SK-N-SH (cell line): ENCODE measurements around the gene DUSP10. TPM values are rescaled to one million over a fixed set of nuclear protein-coding genes. Genes with fewer than 3 reads are reported as not detected.

Experiments used
- CTCF ChIA-PET: fragments of 300-600, 350-600 bp; formaldehyde crosslinking; extraction: SDS; loops from one replicate; lab custom pipeline; 2021; lab: Yijun Ruan, JAX
- POLR2A ChIA-PET: fragments of 350-600 bp; sonication (Branson Sonifier 250); formaldehyde crosslinking; extraction: SDS; loops from one replicate; lab custom pipeline; 2020; ENCODE audit warnings: antibody characterized with exemption, inconsistent platforms; lab: Yijun Ruan, JAX
- DNase-seq: peaks from one replicate; pipeline ENCODE4 v3.0.0; 2012
- H2AFZ ChIP-seq: fragments of 200-600 bp; sonication (generic); 2 replicates; pipeline ENCODE4 v1.8.1; 2016; ENCODE audit warnings: antibody characterized with exemption, mild to moderate bottlenecking, low read depth
- H3F3A ChIP-seq: fragments of 200-600 bp; sonication (generic); replicated peaks from 2 replicates; pipeline ENCODE3; 2016; ENCODE audit warnings: antibody characterized with exemption, mild to moderate bottlenecking; ENCODE audit not compliant: insufficient read depth
- H3K27ac ChIP-seq, 2 experiments: fragments of 200-500 bp in 1 of 2; fragments of 200-600 bp in 1 of 2; sonication (Bioruptor generic) in 1 of 2; sonication (generic), shearing (Covaris generic) in 1 of 2; 2 replicates each; pipeline versions ENCODE4 v1.5.1 to v1.6.1; 2014 to 2016; ENCODE audit warnings: low read depth in 2 of 2, inconsistent platforms in 1 of 2, low read length in 1 of 2, mild to moderate bottlenecking in 1 of 2, mixed read lengths in 1 of 2
- H3K27me3 ChIP-seq: fragments of 200-600 bp; sonication (generic), shearing (Covaris generic); 2 replicates; pipeline ENCODE4 v1.6.1; 2016; ENCODE audit warnings: mixed run types; ENCODE audit not compliant: insufficient read depth
- H3K36me3 ChIP-seq, 2 experiments: fragments of 200-500 bp in 1 of 2; fragments of 200-600 bp in 1 of 2; sonication (Bioruptor generic) in 1 of 2; sonication (generic) in 1 of 2; replicated peaks in 1 of 2; 2 replicates each; pipeline versions ENCODE3 to v1.5.1; 2014 to 2016; ENCODE audit warnings: low read length in 1 of 2, mild to moderate bottlenecking in 1 of 2; ENCODE audit not compliant: insufficient read depth in 2 of 2, control insufficient read depth in 1 of 2
- H3K4me1 ChIP-seq, 2 experiments: fragments of 200-500 bp in 1 of 2; fragments of 200-600 bp in 1 of 2; sonication (Bioruptor generic) in 1 of 2; sonication (generic), shearing (Covaris generic) in 1 of 2; 2 replicates each; pipeline versions ENCODE4 v1.5.1 to v1.6.1; 2014 to 2016; ENCODE audit warnings: low read depth in 1 of 2, low read length in 1 of 2, mixed run types in 1 of 2; ENCODE audit not compliant: insufficient read depth in 2 of 2, control insufficient read depth in 1 of 2
- H3K4me2 ChIP-seq: fragments of 200-600 bp; sonication (generic), shearing (Covaris generic); 2 replicates; pipeline ENCODE4 v1.6.1; 2017; ENCODE audit warnings: mixed run types
- H3K4me3 ChIP-seq, 2 experiments: fragments of 200-500 bp in 1 of 2; fragments of 200-600 bp in 1 of 2; sonication (Bioruptor generic) in 1 of 2; sonication (generic), shearing (Covaris generic) in 1 of 2; 2 replicates each; pipeline versions ENCODE4 v1.5.1 to v1.8.1; 2014 to 2016; ENCODE audit warnings: low read depth in 2 of 2, inconsistent platforms in 1 of 2, low read length in 1 of 2, mild to moderate bottlenecking in 1 of 2, mixed read lengths in 1 of 2, moderate library complexity in 1 of 2
- H3K79me2 ChIP-seq: fragments of 200-600 bp; sonication (generic); 2 replicates; pipeline ENCODE4 v1.8.1; 2017; ENCODE audit warnings: mild to moderate bottlenecking; ENCODE audit not compliant: insufficient read depth
- H3K9ac ChIP-seq: fragments of 200-600 bp; sonication (generic); 2 replicates; pipeline ENCODE4 v1.6.1; 2017; ENCODE audit warnings: mixed run types
- H3K9me2 ChIP-seq: fragments of 200-600 bp; sonication (generic); 2 replicates; pipeline ENCODE4 v1.6.1; 2017; ENCODE audit warnings: mixed run types
- H3K9me3 ChIP-seq: fragments of 200-600 bp; sonication (generic); 2 replicates; pipeline ENCODE4 v1.6.1; 2017; ENCODE audit warnings: mixed run types, mild to moderate bottlenecking, moderate library complexity
- H4K20me1 ChIP-seq: fragments of 200-600 bp; sonication (generic); 2 replicates; pipeline ENCODE4 v1.6.1; 2017; ENCODE audit warnings: mild to moderate bottlenecking, mixed run types; ENCODE audit not compliant: insufficient read depth
- EP300 ChIP-seq, 2 experiments: IDR thresholded peaks; 2 replicates each; pipeline versions ENCODE4 v1.4.0 to v1.6.1; 2012; ENCODE audit warnings: borderline replicate concordance in 1 of 2, low read depth in 1 of 2, low read length in 1 of 2
- FOXM1 ChIP-seq: IDR thresholded peaks from 2 replicates; pipeline ENCODE4 v1.4.0; 2012; ENCODE audit warnings: low read depth, mild to moderate bottlenecking
- GABPA ChIP-seq: IDR thresholded peaks from 2 replicates; pipeline ENCODE4 v1.4.0; 2012; ENCODE audit warnings: low read depth, mild to moderate bottlenecking
- GATA2 ChIP-seq: sonication (generic); formaldehyde crosslinking; IDR thresholded peaks from 2 replicates; pipeline ENCODE4 v1.5.0; 2020; ENCODE audit warnings: mild to moderate bottlenecking, missing genetic modification reagents
- MEF2A ChIP-seq: IDR thresholded peaks from 2 replicates; pipeline ENCODE4 v1.4.0; 2012; ENCODE audit warnings: low read depth, borderline replicate concordance
- NFIC ChIP-seq: IDR thresholded peaks from 2 replicates; pipeline ENCODE4 v1.4.0; 2012; ENCODE audit warnings: borderline replicate concordance
- NRF1 ChIP-seq: IDR thresholded peaks from 2 replicates; pipeline ENCODE4 v1.6.1; 2012; ENCODE audit warnings: low read depth, mild to moderate bottlenecking, low read length
- PBX3 ChIP-seq: IDR thresholded peaks from 2 replicates; pipeline ENCODE4; 2012
- POLR2AphosphoS5 ChIP-seq: IDR thresholded peaks from 2 replicates; pipeline ENCODE4 v1.6.1; 2012; ENCODE audit warnings: low read depth, low read length
- RAD21 ChIP-seq: IDR thresholded peaks from 2 replicates; pipeline ENCODE4 v1.6.1; 2012; ENCODE audit warnings: mild to moderate bottlenecking, low read length
- RFX5 ChIP-seq: IDR thresholded peaks from 2 replicates; pipeline ENCODE4 v1.6.1; 2012; ENCODE audit warnings: mild to moderate bottlenecking, improper control_type of control experiment, low read length
- RXRA ChIP-seq: IDR thresholded peaks from 2 replicates; pipeline ENCODE4 v1.4.0; 2012; ENCODE audit warnings: low read depth, mild to moderate bottlenecking, borderline replicate concordance
- SIN3A ChIP-seq: IDR thresholded peaks from 2 replicates; pipeline ENCODE4 v1.6.1; 2012; ENCODE audit warnings: low read depth, mild to moderate bottlenecking, low read length, moderate library complexity, borderline replicate concordance
- SMC3 ChIP-seq: IDR thresholded peaks from 2 replicates; pipeline ENCODE4 v1.6.1; 2012; ENCODE audit warnings: low read depth, low read length, improper control_type of control experiment
- USF1 ChIP-seq: IDR thresholded peaks from 2 replicates; pipeline ENCODE4 v1.4.0; 2012; ENCODE audit warnings: low read depth, borderline replicate concordance
- ZBTB33 ChIP-seq: IDR thresholded peaks from 2 replicates; pipeline ENCODE4 v1.4.0; 2012; ENCODE audit warnings: low read depth, borderline replicate concordance
- WGBS: methylation state at CpG from one replicate; pipeline ENCODE4 v1.1.6; 2017; ENCODE audit warnings: low lambda C conversion rate; 5-methylcytosine and 5-hydroxymethylcytosine counted together
- polyA plus RNA-seq, 3 experiments: library from polyadenylated mRNA; depleted of rRNA; stranded (reverse); fragments of >200 nt; gene quantifications; 2 replicates each; pipeline ENCODE4 v1.2.3, GENCODE V29; 2012

DUSP10 gene
- polyA plus RNA-seq, 1 of the 3 experiments (the other 2 are of a cell fraction), result 6.4 TPM

GRCh38 chr1:221700948-221701347 is 40.9 kb downstream of the DUSP10 start:
- Histone ChIP-seq H3K27me3 (no peaks in the 10 kb centered on the region), H3K4me1 (peaks cover 6 to 8% of the 10 kb centered on the region in 2 experiments; a peak in 2 of 4 replicates), H3K9ac (no peak overlapping the region), H3K9me2 (no peaks in the 10 kb centered on the region), H2AFZ (no peak overlapping the region), H3F3A (no peaks in the 10 kb centered on the region), H3K4me2 (no peak overlapping the region)
- 67% methylated on average over 2 of the region's 2 CpGs for WGBS
- no peak for DNase-seq
- CTCF ChIA-PET, result no interaction called here
- POLR2A ChIA-PET, result no interaction called here
- no peak for TF ChIP-seq ZBTB33
- TF ChIP-seq GABPA, result no peak
- TF ChIP-seq RFX5, result no peak
- TF ChIP-seq NFIC, result no peak
- TF ChIP-seq EP300 (IDR thresholded peaks at IDR 0.05; ENCODE audit: borderline replicate concordance in 1 of 2, low read depth in 1 of 2, low read length in 1 of 2), result no peak
- no peak for TF ChIP-seq PBX3
- no peak for TF ChIP-seq GATA2
- TF ChIP-seq RXRA, result no peak
- TF ChIP-seq, all 33 proteins: peak for 0
- Histone ChIP-seq H3K79me2 (no peaks in the 10 kb centered on the region), H3K36me3 (peaks cover 8 to 30% of the 10 kb centered on the region in 2 experiments), H3K9me3 (no peaks in the 10 kb centered on the region), H4K20me1 (no peaks in the 10 kb centered on the region), H3K27ac (no peak overlapping the region), H3K4me3 (no peak overlapping the region)

GRCh38 chr1:221700536-221700935 is 41.4 kb downstream of the DUSP10 start:
- WGBS, result 96% methylated on average over 1 of the region's 1 CpG
- DNase-seq, result no peak
- no peaks in the 10 kb centered on the region for H3K27me3 ChIP-seq
- CTCF ChIA-PET, result no interaction called here
- no peak overlapping the region for H3K4me2 ChIP-seq
- H3K36me3 ChIP-seq, result peaks cover 8 to 25% of the 10 kb centered on the region in 2 experiments
- no peaks in the 10 kb centered on the region for H3F3A ChIP-seq
- no peak for TF ChIP-seq RAD21
- TF ChIP-seq POLR2AphosphoS5, result no peak
- no peak for TF ChIP-seq EP300 (IDR thresholded peaks at IDR 0.05; ENCODE audit: borderline replicate concordance in 1 of 2, low read depth in 1 of 2, low read length in 1 of 2)
- no peak for TF ChIP-seq MEF2A
- no peak for TF ChIP-seq SMC3
- TF ChIP-seq SIN3A, result no peak
- no peak for TF ChIP-seq USF1
- no peak for TF ChIP-seq ZBTB33
- TF ChIP-seq NRF1, result no peak
- TF ChIP-seq FOXM1, result no peak
- H3K9ac ChIP-seq, result no peak overlapping the region
- no peaks in the 10 kb centered on the region for H3K9me3 ChIP-seq
- H3K9me2 ChIP-seq, result no peaks in the 10 kb centered on the region
- H2AFZ ChIP-seq, result no peak overlapping the region
- no peak overlapping the region for H3K27ac ChIP-seq
- POLR2A ChIA-PET, result no interaction called here
- H3K4me3 ChIP-seq, result no peak overlapping the region
- H3K4me1 ChIP-seq, result peaks cover 8 to 10% of the 10 kb centered on the region in 2 experiments; a peak in 2 of 4 replicates
- H4K20me1 ChIP-seq, result no peaks in the 10 kb centered on the region
- H3K79me2 ChIP-seq, result no peaks in the 10 kb centered on the region
